ENCODE measurements around the gene CGN. TPM values are rescaled to one million over a fixed set of nuclear protein-coding genes. Genes with fewer than 3 reads are reported as not detected.

CGN gene
- total and polyA plus RNA-seq, 2 of the 13 experiments (the other 11 are each of a cell fraction or from before 2014, with no cell fraction given), result 0.75 to 0.81 TPM

DNA sequence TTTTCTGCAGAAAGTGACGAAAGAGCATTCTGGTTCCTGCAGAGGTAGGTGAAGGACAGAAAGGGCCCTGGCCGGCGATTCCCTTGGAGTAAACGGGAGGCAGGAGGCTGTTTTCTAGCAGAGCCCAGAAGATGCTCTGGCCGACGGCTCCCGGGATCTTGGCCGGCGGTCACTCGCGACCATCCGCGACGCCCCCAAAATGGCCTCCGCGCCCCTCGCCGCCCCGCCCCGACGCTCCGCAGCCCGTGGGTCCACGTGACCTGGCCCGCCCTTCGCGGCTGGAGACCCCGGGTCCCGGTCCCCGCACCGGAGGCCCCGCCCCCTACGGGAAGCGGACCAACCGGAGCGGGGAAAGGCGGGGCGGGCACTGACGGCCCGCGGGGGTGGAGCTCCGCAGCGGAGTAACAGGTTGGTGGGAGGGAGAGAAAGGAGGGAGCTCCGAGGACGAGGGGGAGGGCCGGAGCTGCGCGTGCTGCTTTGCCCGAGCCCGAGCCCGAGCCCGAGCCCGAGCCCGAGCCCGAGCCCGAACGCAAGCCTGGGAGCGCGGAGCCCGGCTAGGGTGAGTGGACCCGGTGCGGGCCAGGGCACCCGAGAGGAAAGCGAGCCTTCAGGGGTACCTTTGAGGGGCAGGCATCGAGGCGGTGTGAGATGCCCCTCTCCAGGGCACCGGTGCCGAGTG is at the start of gene CGN (continued):
- TF ChIP-seq, protein P1, sequence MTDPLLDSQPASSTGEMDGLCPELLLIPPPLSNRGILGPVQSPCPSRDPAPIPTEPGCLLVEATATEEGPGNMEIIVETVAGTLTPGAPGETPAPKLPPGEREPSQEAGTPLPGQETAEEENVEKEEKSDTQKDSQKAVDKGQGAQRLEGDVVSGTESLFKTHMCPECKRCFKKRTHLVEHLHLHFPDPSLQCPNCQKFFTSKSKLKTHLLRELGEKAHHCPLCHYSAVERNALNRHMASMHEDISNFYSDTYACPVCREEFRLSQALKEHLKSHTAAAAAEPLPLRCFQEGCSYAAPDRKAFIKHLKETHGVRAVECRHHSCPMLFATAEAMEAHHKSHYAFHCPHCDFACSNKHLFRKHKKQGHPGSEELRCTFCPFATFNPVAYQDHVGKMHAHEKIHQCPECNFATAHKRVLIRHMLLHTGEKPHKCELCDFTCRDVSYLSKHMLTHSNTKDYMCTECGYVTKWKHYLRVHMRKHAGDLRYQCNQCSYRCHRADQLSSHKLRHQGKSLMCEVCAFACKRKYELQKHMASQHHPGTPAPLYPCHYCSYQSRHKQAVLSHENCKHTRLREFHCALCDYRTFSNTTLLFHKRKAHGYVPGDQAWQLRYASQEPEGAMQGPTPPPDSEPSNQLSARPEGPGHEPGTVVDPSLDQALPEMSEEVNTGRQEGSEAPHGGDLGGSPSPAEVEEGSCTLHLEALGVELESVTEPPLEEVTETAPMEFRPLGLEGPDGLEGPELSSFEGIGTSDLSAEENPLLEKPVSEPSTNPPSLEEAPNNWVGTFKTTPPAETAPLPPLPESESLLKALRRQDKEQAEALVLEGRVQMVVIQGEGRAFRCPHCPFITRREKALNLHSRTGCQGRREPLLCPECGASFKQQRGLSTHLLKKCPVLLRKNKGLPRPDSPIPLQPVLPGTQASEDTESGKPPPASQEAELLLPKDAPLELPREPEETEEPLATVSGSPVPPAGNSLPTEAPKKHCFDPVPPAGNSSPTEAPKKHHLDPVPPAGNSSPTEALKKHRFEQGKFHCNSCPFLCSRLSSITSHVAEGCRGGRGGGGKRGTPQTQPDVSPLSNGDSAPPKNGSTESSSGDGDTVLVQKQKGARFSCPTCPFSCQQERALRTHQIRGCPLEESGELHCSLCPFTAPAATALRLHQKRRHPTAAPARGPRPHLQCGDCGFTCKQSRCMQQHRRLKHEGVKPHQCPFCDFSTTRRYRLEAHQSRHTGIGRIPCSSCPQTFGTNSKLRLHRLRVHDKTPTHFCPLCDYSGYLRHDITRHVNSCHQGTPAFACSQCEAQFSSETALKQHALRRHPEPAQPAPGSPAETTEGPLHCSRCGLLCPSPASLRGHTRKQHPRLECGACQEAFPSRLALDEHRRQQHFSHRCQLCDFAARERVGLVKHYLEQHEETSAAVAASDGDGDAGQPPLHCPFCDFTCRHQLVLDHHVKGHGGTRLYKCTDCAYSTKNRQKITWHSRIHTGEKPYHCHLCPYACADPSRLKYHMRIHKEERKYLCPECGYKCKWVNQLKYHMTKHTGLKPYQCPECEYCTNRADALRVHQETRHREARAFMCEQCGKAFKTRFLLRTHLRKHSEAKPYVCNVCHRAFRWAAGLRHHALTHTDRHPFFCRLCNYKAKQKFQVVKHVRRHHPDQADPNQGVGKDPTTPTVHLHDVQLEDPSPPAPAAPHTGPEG (CRISPR knock-in tag; IDR thresholded peaks at IDR 0.05), result no peak
- TF ChIP-seq ZNF282 (IDR thresholded peaks at IDR 0.05; ENCODE audit: partially characterized antibody) (no peak), ZNF792 (CRISPR knock-in tag; IDR thresholded peaks at IDR 0.05) (0 out of 2 replicates have a peak, but pooled peaks have one; percentile 24), MYNN (CRISPR knock-in tag; IDR thresholded peaks at IDR 0.05; ENCODE audit: low read depth) (no peak), ZC3H4 (CRISPR knock-in tag; IDR thresholded peaks at IDR 0.05; ENCODE audit: borderline replicate concordance) (no peak), ZNF18 (CRISPR knock-in tag; IDR thresholded peaks at IDR 0.05; ENCODE audit: insufficient replicate concordance) (no peak), KAT8 (CRISPR knock-in tag; IDR thresholded peaks at IDR 0.05) (peak; percentile 52; the same call in 1 of the 2 replicates), ZNF251 (CRISPR knock-in tag; IDR thresholded peaks at IDR 0.05) (no peak), TOE1 (CRISPR knock-in tag; IDR thresholded peaks at IDR 0.05) (no peak), ZXDC (CRISPR knock-in tag; IDR thresholded peaks at IDR 0.05) (no peak), FOXA3 (CRISPR knock-in tag; IDR thresholded peaks at IDR 0.05) (peak; percentile 32; the same call in 1 of the 2 replicates), ZNF121 (CRISPR knock-in tag; IDR thresholded peaks at IDR 0.05) (no peak), ZNF549 (CRISPR knock-in tag; IDR thresholded peaks at IDR 0.05) (no peak), YY1 (IDR thresholded peaks at IDR 0.05; ENCODE audit: insufficient read depth, insufficient replicate concordance, low read depth, low read length) (peak; percentile 88), SOX5 (CRISPR knock-in tag; IDR thresholded peaks at IDR 0.05; ENCODE audit: borderline replicate concordance) (peak; percentile 45; the same call in 1 of the 2 replicates), ATAD3A (CRISPR knock-in tag; IDR thresholded peaks at IDR 0.05) (no peak), ZNF501 (CRISPR knock-in tag; IDR thresholded peaks at IDR 0.05) (peak; percentile 70)
- TF ChIP-seq, protein P2, sequence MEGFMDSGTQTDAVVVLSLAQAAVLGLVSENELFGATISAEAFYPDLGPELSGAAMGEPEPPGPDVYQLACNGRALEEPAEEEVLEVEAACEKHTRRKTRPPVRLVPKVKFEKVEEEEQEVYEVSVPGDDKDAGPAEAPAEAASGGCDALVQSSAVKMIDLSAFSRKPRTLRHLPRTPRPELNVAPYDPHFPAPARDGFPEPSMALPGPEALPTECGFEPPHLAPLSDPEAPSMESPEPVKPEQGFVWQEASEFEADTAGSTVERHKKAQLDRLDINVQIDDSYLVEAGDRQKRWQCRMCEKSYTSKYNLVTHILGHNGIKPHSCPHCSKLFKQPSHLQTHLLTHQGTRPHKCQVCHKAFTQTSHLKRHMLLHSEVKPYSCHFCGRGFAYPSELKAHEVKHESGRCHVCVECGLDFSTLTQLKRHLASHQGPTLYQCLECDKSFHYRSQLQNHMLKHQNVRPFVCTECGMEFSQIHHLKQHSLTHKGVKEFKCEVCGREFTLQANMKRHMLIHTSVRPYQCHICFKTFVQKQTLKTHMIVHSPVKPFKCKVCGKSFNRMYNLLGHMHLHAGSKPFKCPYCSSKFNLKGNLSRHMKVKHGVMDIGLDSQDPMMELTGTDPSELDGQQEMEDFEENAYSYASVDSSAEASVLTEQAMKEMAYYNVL (CRISPR knock-in tag; IDR thresholded peaks at IDR 0.05; ENCODE audit: borderline replicate concordance), result no peak
